ENCODE measurements around the gene TMEM121.
A peak's percentile ranks its signal among the peaks of the same experiment; 100 is the strongest.
"Not testable (repeated sequence)": the region's sequence is repeated elsewhere in the genome, so short reads cannot be mapped to it uniquely, and the experiment has no call there.

TMEM121 gene

DNA sequence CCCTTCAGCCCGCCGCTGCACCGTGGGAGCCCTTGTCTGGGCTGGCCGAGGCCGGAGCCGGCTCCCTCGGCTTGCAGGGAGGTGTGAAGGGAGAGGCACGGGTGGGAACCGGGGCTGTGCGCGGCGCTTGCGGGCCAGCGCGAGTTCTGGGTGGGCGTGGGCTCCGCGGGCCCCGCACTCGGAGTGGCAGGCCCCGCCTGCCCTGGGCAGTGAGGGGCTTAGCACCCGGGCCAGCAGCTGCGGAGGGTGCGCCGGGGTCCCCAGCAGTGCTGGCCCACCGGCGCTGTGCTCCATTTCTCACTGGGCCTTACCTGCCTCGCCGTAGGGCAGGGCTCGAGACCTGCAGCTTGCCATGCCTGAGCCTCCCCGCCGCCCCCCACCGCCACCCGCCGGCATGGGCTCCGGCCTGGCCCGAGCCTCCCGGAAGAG is 21.4 kb downstream of the TMEM121 start:
- in situ Hi-C loops (cut with HindIII; ENCODE audit: low pct_ligation_motif_present, low sequenced_read_pairs), result no loop called here
- TF ChIP-seq CTCF (IDR thresholded peaks at IDR 0.05; ENCODE audit: low read depth, low read length, missing control alignments), result no peak

GRCh38 chr14:105549481-105549880 is 23.1 kb downstream of the TMEM121 start:
- TF ChIP-seq CTCF (IDR thresholded peaks at IDR 0.05; ENCODE audit: low read depth, low read length, missing control alignments), result no peak
- in situ Hi-C loops (cut with HindIII; ENCODE audit: low pct_ligation_motif_present, low sequenced_read_pairs), result no loop called here

More for the DNA sequence above, 21.4 kb downstream of the TMEM121 start:
- no peak for DNase-seq
- H3K36me3 ChIP-seq (replicated peaks), result no peaks in the 10 kb centered on the region
- H3K27ac ChIP-seq, result no peak overlapping the region
- no peak overlapping the region for H3K4me3 ChIP-seq (ENCODE audit: low read depth, low read length)
- H3K27me3 ChIP-seq (replicated peaks), result no peaks in the 10 kb centered on the region

GRCh38 chr14:105554022-105554421 is 27.6 kb downstream of the TMEM121 start:
- H3K27ac ChIP-seq, result no peak overlapping the region
- TF ChIP-seq CTCF (IDR thresholded peaks at IDR 0.05; ENCODE audit: low read depth, low read length, missing control alignments), result no peak
- no peak overlapping the region for H3K4me3 ChIP-seq (ENCODE audit: low read depth, low read length)
- in situ Hi-C loops (cut with HindIII; ENCODE audit: low pct_ligation_motif_present, low sequenced_read_pairs), result no loop called here
- H3K27me3 ChIP-seq (replicated peaks), result no peaks in the 10 kb centered on the region
- DNase-seq, result no peak
- no peaks in the 10 kb centered on the region for H3K36me3 ChIP-seq (replicated peaks)

More at GRCh38 chr14:105549481-105549880, 23.1 kb downstream of the TMEM121 start:
- H3K36me3 ChIP-seq (replicated peaks), result no peaks in the 10 kb centered on the region
- DNase-seq, result no peak
- no peak overlapping the region for H3K4me3 ChIP-seq (ENCODE audit: low read depth, low read length)
- H3K27ac ChIP-seq, result no peak overlapping the region
- no peaks in the 10 kb centered on the region for H3K27me3 ChIP-seq (replicated peaks)

DNA sequence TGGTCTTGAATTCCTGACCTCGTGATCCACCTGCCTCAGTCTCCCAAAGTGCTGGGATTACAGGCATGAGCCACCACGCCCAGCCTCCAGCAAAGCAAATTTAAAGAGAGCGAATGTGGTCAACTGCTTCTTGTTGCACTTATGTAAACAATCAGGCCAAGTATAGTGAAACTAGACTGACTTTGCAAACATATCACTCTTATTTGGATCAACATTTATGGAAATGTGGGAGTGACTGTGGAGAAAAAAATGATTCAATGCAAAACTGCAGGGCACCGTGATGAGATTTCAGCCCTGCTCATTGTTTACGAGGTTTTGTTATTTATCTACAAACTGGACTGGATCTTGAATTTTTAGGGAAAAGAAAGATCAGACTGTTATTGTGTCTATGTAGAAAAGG is 28.1 kb downstream of the TMEM121 start:
- Histone ChIP-seq H3K27ac (no peak overlapping the region), H3K4me3 (ENCODE audit: low read depth, low read length) (no peak overlapping the region), H3K27me3 (replicated peaks) (no peaks in the 10 kb centered on the region), H3K36me3 (replicated peaks) (no peaks in the 10 kb centered on the region)
- no peak for TF ChIP-seq CTCF (IDR thresholded peaks at IDR 0.05; ENCODE audit: low read depth, low read length, missing control alignments)
- no peak for DNase-seq
- in situ Hi-C loops (cut with HindIII; ENCODE audit: low pct_ligation_motif_present, low sequenced_read_pairs), result no loop called here

- H3K36me3 ChIP-seq (replicated peaks); H3K27me3 ChIP-seq (replicated peaks); in situ Hi-C loops (cut with HindIII; ENCODE audit: low pct_ligation_motif_present, low sequenced_read_pairs); H3K27ac ChIP-seq; DNase-seq; H3K4me3 ChIP-seq (ENCODE audit: low read depth, low read length): not testable (repeated sequence)
Measured at GRCh38 chr14:105557671-105558070, 31.3 kb downstream of the TMEM121 start.

DNA sequence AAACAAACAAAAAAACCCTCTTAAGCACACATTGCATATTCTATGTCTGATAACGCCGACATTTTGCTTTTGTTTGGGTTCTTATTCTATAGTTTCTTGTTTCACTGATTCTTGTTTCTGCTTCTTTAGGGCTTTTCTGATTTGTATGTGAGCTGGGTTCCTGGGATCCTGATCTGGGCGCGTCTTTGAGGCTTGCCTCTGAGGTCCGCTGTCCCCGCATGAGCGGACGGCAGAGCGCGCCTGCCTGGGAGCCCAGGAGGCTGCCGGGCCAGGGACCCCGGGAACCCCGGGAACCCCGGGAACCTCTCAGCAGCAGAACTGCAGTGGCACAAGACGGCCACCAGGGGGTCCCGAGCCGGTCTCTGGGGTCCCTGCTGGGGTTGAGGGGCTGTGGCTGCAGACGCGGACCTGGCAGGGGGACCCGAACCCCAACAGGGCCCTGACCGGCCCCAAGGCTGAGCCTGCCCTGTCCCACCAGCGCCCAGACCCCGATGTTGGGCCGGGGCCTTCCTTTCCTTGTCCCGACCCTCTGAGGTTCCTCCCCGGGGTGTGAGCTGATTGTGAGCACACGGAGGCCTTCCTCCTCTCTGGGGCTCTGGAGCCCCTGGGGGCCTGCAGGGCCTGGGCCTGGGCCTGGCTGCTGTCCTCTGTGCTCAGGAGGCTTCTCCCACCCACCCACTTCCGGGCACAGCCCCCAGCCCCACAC is 32.2 kb downstream of the TMEM121 start:
- in situ Hi-C loops (cut with HindIII; ENCODE audit: low pct_ligation_motif_present, low sequenced_read_pairs); H3K27ac ChIP-seq; H3K4me3 ChIP-seq (ENCODE audit: low read depth, low read length); H3K36me3 ChIP-seq (replicated peaks); H3K27me3 ChIP-seq (replicated peaks); DNase-seq: not testable (repeated sequence)
- TF ChIP-seq CTCF (IDR thresholded peaks at IDR 0.05; ENCODE audit: low read depth, low read length, missing control alignments), result peak; percentile 14

DNA sequence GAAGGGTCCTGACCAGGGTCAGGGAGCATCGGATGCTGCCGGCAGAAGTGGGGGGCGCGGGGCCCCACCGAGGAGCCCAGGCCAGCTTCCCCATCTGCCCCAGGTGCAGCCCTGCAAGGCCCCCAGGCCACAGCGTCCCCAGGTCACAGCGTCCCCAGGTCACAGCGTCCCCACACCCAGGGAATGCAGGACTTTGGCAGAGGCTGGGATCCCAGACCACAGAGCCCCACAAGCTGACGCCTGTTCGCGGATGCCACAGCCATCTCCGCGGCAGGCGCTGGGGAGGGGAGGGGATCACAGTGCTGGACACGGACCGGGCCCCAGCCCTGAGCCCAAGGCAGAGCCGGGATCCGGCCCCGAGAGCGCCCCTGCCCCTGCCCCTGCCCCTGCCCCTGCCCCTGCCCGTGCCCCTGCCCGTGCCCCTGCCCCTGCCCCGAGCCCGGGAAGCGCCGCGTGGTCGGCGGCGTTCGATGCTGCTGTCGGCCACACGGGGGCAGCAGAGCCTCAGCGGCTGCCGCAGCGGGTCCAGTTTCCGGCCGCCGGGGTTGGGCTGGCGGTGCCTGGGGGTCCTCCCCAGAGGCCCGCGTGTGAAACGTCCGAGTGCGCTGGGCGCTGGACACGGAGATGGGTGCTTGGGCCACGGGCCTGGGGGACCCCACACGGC is 33.1 kb downstream of the TMEM121 start:
- H3K27me3 ChIP-seq (replicated peaks); H3K36me3 ChIP-seq (replicated peaks); H3K4me3 ChIP-seq (ENCODE audit: low read depth, low read length); in situ Hi-C loops (cut with HindIII; ENCODE audit: low pct_ligation_motif_present, low sequenced_read_pairs); DNase-seq; H3K27ac ChIP-seq: not testable (repeated sequence)

DNA sequence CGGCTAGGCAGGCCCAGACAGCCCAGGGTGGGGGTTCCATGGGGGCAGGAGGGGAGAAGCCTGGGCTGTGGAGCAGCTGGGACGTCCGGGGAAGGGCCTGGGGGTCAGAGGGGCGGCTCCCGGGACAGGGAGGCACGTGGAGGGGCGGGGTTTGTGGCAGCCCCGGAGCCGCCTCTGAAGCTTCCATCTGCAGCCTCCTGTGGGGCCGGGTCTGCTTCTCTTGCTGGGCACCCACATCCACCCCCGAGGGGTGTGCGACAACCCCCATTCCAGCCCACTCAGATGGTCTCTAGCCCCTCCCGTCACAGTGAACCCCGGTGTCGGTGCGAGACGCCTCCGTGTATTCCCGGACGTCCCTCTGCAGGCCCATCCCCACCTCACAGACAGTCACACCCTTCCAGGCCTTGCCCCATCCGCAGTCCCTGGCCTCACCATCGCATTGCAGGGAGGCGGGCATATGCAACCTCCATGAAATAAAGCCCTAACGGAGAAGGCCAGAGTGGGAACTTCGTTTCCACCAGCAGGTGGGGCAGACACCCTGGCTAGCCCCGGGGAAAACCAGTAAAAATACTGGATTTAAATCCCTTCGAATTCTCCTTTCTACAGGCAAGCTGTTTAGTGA is 33.8 kb downstream of the TMEM121 start:
- DNase-seq; H3K27ac ChIP-seq; in situ Hi-C loops (cut with HindIII; ENCODE audit: low pct_ligation_motif_present, low sequenced_read_pairs); H3K36me3 ChIP-seq (replicated peaks); H3K27me3 ChIP-seq (replicated peaks); H3K4me3 ChIP-seq (ENCODE audit: low read depth, low read length): not testable (repeated sequence)

DNA sequence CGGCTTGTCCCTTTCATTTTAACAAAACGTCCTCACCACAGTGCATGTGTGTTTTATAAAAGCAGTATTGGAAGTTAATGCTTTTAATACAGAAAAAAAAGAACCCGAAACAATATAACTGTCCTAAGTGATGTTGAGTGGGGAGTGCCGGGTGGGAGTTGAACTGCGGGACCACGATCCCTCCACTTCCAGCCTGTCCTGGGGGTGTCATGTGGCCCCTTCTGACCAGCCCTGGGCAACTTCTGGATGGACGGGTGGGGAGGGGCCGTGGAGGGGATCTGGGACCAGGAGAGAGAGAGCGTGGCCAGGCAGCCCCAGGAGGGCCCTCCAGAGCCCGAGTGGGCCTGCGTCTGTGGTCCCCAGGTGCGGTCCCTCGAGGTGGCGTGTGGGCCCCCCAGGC is 35.0 kb downstream of the TMEM121 start:
- in situ Hi-C loops (cut with HindIII; ENCODE audit: low pct_ligation_motif_present, low sequenced_read_pairs); H3K36me3 ChIP-seq (replicated peaks); DNase-seq; H3K4me3 ChIP-seq (ENCODE audit: low read depth, low read length); H3K27ac ChIP-seq; H3K27me3 ChIP-seq (replicated peaks): not testable (repeated sequence)
